ENCODE data around the gene PAIP1. TPM values are rescaled to one million over a fixed set of nuclear protein-coding genes. Genes with fewer than 3 reads are reported as not detected.
A peak's percentile ranks its signal among the peaks of the same experiment; 100 is the strongest.

PAIP1 gene
- total RNA-seq, 3 donors from 2014 or later (not counting 1 experiment from before 2014, with no cell fraction given) = 22.4 to 35.1 (median 29.2) TPM

- no peaks in the 10 kb centered on the region for H3K36me3 Mint-ChIP-seq
- no peak for ATAC-seq
- no peaks in the 10 kb centered on the region for H3K36me3 ChIP-seq (ENCODE audit: control insufficient read depth, insufficient read depth, low read length)
- H3K9me3 ChIP-seq (ENCODE audit: control insufficient read depth, insufficient read depth, low read length) = no peaks in the 10 kb centered on the region
- H3K27ac ChIP-seq (ENCODE audit: low read length) = no peak overlapping the region
- no peak overlapping the region for H3K4me3 ChIP-seq (ENCODE audit: low read length)
- no peaks in the 10 kb centered on the region for H3K4me1 Mint-ChIP-seq
- no peaks in the 10 kb centered on the region for H3K4me1 ChIP-seq (ENCODE audit: control insufficient read depth, insufficient read depth, low read length)
- WGBS (ENCODE audit: insufficient coverage) = 90% methylated on average over 1 of the region's 1 CpG
- TF ChIP-seq, protein P1, sequence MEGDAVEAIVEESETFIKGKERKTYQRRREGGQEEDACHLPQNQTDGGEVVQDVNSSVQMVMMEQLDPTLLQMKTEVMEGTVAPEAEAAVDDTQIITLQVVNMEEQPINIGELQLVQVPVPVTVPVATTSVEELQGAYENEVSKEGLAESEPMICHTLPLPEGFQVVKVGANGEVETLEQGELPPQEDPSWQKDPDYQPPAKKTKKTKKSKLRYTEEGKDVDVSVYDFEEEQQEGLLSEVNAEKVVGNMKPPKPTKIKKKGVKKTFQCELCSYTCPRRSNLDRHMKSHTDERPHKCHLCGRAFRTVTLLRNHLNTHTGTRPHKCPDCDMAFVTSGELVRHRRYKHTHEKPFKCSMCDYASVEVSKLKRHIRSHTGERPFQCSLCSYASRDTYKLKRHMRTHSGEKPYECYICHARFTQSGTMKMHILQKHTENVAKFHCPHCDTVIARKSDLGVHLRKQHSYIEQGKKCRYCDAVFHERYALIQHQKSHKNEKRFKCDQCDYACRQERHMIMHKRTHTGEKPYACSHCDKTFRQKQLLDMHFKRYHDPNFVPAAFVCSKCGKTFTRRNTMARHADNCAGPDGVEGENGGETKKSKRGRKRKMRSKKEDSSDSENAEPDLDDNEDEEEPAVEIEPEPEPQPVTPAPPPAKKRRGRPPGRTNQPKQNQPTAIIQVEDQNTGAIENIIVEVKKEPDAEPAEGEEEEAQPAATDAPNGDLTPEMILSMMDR (IDR thresholded peaks at IDR 0.05) = no peak
- intact Hi-C loops (cut with micrococcal nuclease) = no loop called here
- no peaks in the 10 kb centered on the region for H3K27me3 ChIP-seq (ENCODE audit: control insufficient read depth, insufficient read depth, low read length)
- no peak overlapping the region for H3K4me3 Mint-ChIP-seq
- H3K27ac Mint-ChIP-seq = no peak overlapping the region
- no peak for DNase-seq
- no peaks in the 10 kb centered on the region for H3K9me3 Mint-ChIP-seq
- no peaks in the 10 kb centered on the region for H3K27me3 Mint-ChIP-seq (ENCODE audit: low read depth in 2 of 2)
Measured at GRCh38 chr5:43584166-43584699, 27.4 kb upstream of the PAIP1 start.

DNA sequence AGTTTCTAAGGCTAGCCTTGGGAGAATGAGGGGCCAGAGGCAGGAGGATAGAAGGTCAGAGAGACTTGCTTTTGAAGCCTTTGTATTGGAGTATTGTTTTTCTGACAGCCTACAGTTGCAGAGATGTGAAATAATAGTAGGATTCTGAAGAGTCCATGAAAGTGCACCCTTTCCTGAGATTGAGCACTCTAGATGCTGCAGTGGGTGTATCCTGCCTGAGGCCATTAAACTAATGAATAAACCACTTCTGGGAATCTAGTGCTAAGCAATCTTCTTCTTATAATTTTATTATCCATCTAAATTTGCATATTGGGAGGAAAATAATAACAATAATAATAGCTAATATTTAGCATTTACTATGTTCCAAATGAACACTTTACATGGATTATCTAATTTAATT is 26.8 kb upstream of the PAIP1 start:
- H3K9me3 ChIP-seq (ENCODE audit: control insufficient read depth, insufficient read depth, low read length) = no peaks in the 10 kb centered on the region
- H3K4me1 ChIP-seq (ENCODE audit: control insufficient read depth, insufficient read depth, low read length) = no peaks in the 10 kb centered on the region
- no peaks in the 10 kb centered on the region for H3K36me3 Mint-ChIP-seq
- ATAC-seq (no peak), DNase-seq (no peak)
- H3K27me3 Mint-ChIP-seq (ENCODE audit: low read depth in 2 of 2) = no peaks in the 10 kb centered on the region
- intact Hi-C loops (cut with micrococcal nuclease) = no loop called here
- no peak overlapping the region for H3K4me3 ChIP-seq (ENCODE audit: low read length)
- no peaks in the 10 kb centered on the region for H3K27me3 ChIP-seq (ENCODE audit: control insufficient read depth, insufficient read depth, low read length)
- no peaks in the 10 kb centered on the region for H3K36me3 ChIP-seq (ENCODE audit: control insufficient read depth, insufficient read depth, low read length)
- TF ChIP-seq, protein P1 (IDR thresholded peaks at IDR 0.05) = no peak
- no peak overlapping the region for H3K27ac ChIP-seq (ENCODE audit: low read length)
- H3K4me3 Mint-ChIP-seq = no peak overlapping the region
- H3K27ac Mint-ChIP-seq = no peak overlapping the region
- H3K9me3 Mint-ChIP-seq = no peaks in the 10 kb centered on the region
- no peaks in the 10 kb centered on the region for H3K4me1 Mint-ChIP-seq

GRCh38 chr5:43582082-43583005 is 25.5 kb upstream of the PAIP1 start:
- no peaks in the 10 kb centered on the region for H3K4me1 ChIP-seq (ENCODE audit: control insufficient read depth, insufficient read depth, low read length)
- no peaks in the 10 kb centered on the region for H3K36me3 Mint-ChIP-seq
- no peaks in the 10 kb centered on the region for H3K27me3 Mint-ChIP-seq (ENCODE audit: low read depth in 2 of 2)
- H3K36me3 ChIP-seq (ENCODE audit: control insufficient read depth, insufficient read depth, low read length) = no peaks in the 10 kb centered on the region
- no peaks in the 10 kb centered on the region for H3K9me3 ChIP-seq (ENCODE audit: control insufficient read depth, insufficient read depth, low read length)
- peak overlapping the region in 1 of 2 donors; percentile 1 for H3K27ac Mint-ChIP-seq
- H3K27me3 ChIP-seq (ENCODE audit: control insufficient read depth, insufficient read depth, low read length) = no peaks in the 10 kb centered on the region
- H3K27ac ChIP-seq (ENCODE audit: low read length) = no peak overlapping the region
- H3K4me3 ChIP-seq (ENCODE audit: low read length) = no peak overlapping the region
- intact Hi-C loops (cut with micrococcal nuclease) = no loop called here
- no peak overlapping the region for H3K4me3 Mint-ChIP-seq
- no peak for DNase-seq
- H3K9me3 Mint-ChIP-seq = no peaks in the 10 kb centered on the region
- H3K4me1 Mint-ChIP-seq = no peaks in the 10 kb centered on the region
- WGBS (ENCODE audit: insufficient coverage) = 92% methylated on average over 4 of the region's 4 CpGs
- TF ChIP-seq, protein P1 (IDR thresholded peaks at IDR 0.05) = no peak
- ATAC-seq = no peak

Data from natural killer cell (primary cell).